ENCODE data around the gene NAA11. TPM values are rescaled to one million over a fixed set of nuclear protein-coding genes. Genes with fewer than 3 reads are reported as not detected.

The NAA11 gene
- not detected for polyA plus RNA-seq (ENCODE audit: insufficient read length in 3 of 3)

DNA sequence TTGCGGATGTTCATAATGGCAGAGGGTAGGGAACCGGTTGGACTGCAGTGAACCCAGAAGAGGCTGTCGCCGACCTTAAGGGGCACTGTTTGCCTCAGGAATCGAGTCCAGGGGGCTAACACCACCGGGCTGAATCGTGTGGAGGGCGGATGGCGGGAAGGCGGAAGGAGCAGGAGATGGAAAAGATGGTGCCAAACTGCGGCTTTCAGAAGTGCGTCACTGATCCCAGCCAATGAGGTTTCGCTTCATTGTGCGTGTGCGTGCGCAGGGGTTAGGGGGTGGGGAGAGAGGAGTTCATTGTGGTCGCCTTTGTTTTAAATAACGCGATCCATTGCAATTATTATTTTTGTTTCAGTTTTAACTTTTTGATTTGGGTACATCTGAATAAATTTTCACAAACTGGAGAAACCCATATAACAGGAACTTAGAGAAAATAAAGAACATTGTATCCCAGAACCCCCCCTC is at the start of gene NAA11:
TSS of gene NAA11 (minus strand) at position 198 of the 465 bp plus-strand sequence. CDS start at position 14, 184 bp downstream.
- no peak for DNase-seq (ENCODE audit: low read depth in 3 of 3, low spot score in 2 of 3)

DNA sequence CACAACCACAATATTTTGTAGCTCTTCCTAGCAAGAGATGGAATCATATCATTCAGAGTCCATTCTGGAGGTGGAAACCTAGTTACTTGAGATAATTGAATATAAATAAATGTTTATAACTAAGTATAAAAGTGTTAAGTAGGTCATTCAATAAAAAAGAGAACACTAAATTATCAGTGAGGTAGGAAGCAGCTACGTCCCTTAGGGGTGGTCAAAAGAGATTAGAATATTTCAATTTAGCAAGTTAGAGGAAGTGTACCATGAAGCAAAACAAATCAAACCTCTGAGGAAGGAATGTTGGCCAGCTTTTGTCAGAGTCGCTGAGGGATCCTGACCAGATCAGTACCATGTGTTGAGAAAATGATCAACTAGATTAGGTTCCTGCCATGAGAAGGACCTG is 44.2 kb upstream of the NAA11 start:
- DNase-seq (ENCODE audit: low read depth in 3 of 3, low spot score in 2 of 3) = no peak

DNA sequence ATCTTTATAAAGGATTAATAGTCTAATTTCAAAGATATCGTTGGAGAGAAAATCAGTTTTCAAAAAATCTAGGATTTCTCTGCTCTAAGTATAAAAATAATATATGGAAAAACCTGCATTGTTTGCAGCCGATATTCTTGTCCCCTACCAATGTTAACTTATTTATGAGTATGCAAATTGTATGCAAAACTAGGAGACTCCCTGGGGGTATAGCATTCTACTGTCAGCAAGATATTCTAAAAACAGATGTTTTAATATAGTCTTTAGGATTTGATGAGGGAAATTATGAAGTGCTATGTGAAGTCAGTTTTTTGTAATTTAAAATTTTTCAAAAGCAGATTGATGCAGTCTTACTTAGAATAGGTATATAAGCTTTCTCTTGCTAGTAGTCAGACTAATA is 41.2 kb upstream of the NAA11 start:
- no peak for DNase-seq (ENCODE audit: low read depth in 3 of 3, low spot score in 2 of 3)

GRCh38 chr4:79366422-79366821 is 40.6 kb upstream of the NAA11 start:
- DNase-seq (ENCODE audit: low read depth in 3 of 3, low spot score in 2 of 3) = no peak

DNA sequence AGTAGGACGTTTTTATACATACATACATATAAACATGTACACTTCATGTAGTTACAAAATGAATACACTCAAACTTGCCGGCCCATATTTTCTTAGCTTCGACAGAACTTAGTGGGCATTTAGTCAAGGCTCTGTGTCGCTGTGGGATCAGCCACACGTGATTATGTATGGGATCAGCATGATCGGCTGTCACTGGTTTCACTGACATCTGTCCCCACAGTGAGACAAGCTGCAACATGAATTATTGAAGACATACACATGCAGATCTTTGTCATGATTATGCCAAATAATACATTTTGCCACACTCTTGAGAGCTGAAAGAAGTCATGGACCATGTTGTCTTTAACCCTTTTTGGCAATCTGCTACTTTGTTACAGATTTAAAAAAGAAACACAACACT is 38.2 kb upstream of the NAA11 start:
- DNase-seq (ENCODE audit: low read depth in 3 of 3, low spot score in 2 of 3) = no peak

GRCh38 chr4:79362626-79363025 is 36.8 kb upstream of the NAA11 start:
- no peak for DNase-seq (ENCODE audit: low read depth in 3 of 3, low spot score in 2 of 3)

DNA sequence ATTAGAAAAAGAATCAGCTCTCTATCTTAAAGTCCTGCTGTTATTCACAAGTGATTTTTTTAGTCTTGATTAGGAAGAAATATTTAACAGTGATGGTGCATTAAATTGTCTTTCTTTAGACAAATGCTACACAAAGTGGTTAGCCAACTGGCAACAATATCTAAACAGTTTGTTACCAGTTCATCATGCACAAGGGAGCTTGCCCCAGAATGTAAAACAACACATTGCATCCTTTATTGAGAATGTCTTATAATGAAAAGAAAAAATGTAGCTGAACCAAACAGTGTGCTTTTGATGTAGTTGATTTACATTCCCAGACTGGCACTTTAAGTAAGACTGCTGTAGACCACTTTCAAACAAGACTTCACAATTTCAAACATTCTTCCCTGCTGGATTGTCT is 34.1 kb upstream of the NAA11 start:
- DNase-seq (ENCODE audit: low read depth in 3 of 3, low spot score in 2 of 3) = no peak

DNA sequence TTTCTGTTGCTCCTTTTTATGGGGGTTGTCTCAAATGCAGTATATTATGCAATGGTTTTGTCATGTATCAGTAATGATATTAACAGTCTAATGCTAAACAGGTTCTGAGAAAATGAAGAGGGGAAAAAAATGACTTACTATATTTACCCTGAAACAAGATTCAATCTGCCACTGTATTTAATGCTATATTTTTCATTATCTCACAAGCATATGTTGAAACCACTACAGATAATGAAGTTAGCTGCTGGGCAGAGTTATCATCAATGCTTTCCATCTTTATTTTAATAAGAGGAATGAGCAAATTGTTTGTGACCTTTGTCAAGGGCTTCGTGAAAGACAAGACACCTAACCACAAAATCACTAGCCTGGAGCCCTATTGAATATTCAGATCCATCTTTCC is 32.6 kb upstream of the NAA11 start:
- no peak for DNase-seq (ENCODE audit: low read depth in 3 of 3, low spot score in 2 of 3)

DNA sequence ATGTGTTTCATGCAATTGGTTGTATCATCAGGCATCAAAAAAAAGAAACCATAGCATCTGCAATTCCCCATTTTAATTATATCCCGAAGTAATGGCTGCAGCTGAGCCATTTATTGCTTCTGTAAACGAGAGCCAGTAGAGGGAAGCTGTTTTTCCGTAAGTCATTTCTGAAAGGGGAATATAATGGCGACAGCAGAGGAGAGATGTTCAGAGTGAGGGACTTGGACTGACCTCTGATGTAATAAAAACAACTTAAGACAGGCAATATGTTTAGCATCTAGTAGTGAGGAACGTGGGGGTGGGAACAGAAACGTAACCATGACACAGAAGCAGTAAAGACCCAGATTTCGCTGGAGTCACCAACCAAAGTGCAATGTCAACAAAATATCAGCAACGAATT is 31.5 kb upstream of the NAA11 start:
- DNase-seq (ENCODE audit: low read depth in 3 of 3, low spot score in 2 of 3) = peak in 1 of 3 donors; percentile 4

- no peak for DNase-seq (ENCODE audit: low read depth in 3 of 3, low spot score in 2 of 3)
These were observed 27.2 kb upstream of the NAA11 start for GRCh38 chr4:79353075-79353474.

DNA sequence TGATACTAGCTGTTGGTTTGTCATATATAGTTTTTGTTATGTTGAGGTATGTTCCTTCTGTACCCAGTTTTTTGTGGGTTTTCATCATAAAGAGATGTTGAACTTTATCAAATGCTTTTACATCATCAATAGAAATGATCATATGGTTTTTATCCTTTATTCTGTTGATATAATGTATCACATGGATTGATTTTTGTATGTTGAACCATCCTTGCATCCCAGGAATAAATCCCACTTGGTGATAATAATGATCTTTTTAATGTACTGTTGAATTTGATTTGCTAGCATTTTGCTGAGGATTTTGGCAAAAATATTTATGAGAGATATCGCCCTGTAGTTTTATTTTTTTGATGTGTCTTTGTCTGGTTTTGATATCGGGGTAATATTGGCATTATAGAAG is 22.5 kb upstream of the NAA11 start:
- DNase-seq (ENCODE audit: low read depth in 3 of 3, low spot score in 2 of 3) = no peak

DNA sequence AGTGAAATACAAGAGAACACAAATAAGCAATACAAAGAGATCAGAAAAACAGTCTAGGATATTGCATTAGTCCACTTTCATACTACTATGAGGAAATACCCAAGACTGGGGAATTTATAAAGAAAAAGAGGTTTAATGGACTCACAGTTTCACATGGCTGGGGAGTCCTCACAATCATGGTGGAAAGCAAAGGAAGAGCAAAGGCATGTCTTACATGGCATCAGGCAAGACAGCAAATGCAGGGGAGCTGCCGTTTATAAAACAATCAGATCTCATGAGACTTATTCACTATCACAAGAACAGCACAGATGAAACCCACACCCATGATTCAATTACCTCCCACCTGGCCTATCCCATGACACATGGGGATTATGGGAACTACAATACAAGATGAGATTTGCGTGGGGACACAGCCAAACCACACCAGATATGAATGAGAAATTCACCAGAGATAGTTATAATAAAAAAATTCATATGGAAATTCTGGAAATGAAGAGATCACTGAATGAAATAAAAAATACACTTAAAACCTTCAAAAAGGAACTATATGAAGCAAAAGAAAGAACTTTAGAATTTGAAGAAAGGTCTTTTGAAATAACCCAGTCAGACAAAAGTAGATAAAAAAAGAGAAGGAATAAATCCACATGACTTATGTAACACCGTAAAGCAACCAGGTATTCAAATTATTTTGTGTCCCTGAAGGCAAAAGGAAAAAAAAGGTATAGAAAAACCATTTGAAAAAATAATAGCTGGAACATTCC is 16.2 kb upstream of the NAA11 start:
- no peak for DNase-seq (ENCODE audit: low read depth in 3 of 3, low spot score in 2 of 3)

GRCh38 chr4:79340568-79340967 is 14.7 kb upstream of the NAA11 start:
- no peak for DNase-seq (ENCODE audit: low read depth in 3 of 3, low spot score in 2 of 3)

GRCh38 chr4:79338148-79338547 is 12.3 kb upstream of the NAA11 start:
- no peak for DNase-seq (ENCODE audit: low read depth in 3 of 3, low spot score in 2 of 3)

GRCh38 chr4:79334783-79335182 is 8.9 kb upstream of the NAA11 start:
- DNase-seq (ENCODE audit: low read depth in 3 of 3, low spot score in 2 of 3) = no peak

DNA sequence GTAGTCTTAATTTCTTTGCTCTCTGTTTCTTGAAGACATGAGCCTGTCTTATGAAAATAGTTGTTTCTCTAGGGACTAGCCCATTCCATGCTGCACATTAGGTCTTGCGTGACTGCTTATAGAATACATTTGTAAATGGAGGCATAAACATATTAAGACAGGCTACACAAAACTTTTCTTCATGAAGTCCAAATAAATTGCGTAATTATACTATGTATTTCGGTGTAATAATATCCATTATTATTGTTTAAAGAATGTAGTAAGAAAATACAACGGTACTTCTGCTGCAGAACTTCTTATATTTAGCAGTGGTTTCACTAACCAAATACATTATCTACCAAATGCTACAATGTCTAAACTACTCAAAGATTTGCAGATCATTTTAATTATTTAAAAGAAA is 8.5 kb upstream of the NAA11 start:
- DNase-seq (ENCODE audit: low read depth in 3 of 3, low spot score in 2 of 3) = no peak

- no peak for DNase-seq (ENCODE audit: low read depth in 3 of 3, low spot score in 2 of 3)
These were observed 5.4 kb upstream of the NAA11 start for GRCh38 chr4:79331126-79331876.

GRCh38 chr4:79330720-79331119 is 4.9 kb upstream of the NAA11 start:
- no peak for DNase-seq (ENCODE audit: low read depth in 3 of 3, low spot score in 2 of 3)

DNA sequence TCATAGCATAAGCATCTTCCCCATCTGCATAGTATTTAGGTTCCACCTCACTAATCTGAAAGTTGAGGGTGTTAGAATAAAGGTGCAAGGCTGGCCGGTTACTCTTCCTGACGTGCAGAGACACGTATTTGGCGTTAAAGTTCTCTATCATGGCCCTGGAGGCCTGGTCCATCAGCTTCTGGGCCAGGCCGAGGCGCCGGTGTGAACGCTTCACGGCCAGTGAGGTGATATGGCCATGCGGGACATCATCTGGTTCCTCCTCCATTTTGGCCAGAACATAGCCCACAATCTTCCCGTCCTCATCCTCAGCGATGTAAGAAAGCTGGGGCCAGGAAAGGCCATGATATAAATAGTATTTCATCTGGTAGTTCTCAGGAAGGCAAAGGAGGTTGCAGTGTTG is 425 bp downstream of the NAA11 start:
- no peak for DNase-seq (ENCODE audit: low read depth in 3 of 3, low spot score in 2 of 3)

- no peak for DNase-seq (ENCODE audit: low read depth in 3 of 3, low spot score in 2 of 3)
These were observed 5.9 kb downstream of the NAA11 start for GRCh38 chr4:79319975-79320374.

DNA sequence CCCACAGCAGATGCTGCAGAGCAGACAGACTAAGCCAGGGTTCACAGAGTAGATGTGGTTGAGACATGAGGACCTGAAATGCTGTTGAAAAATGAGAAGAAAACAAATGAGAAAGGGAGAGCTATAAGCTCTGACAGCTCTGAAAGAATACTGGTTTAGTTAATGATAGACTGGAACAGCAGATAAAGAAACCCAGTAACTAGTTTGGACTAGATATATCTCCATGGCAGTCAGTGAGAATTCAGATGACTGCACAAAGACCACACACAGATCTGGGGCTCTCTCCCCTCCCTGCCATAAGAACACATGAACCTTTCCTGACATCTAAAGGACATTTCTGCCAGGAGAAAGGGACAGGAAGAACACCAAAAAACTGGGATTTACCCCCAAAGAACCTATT is 8.2 kb downstream of the NAA11 start:
- no peak for DNase-seq (ENCODE audit: low read depth in 3 of 3, low spot score in 2 of 3)

DNA sequence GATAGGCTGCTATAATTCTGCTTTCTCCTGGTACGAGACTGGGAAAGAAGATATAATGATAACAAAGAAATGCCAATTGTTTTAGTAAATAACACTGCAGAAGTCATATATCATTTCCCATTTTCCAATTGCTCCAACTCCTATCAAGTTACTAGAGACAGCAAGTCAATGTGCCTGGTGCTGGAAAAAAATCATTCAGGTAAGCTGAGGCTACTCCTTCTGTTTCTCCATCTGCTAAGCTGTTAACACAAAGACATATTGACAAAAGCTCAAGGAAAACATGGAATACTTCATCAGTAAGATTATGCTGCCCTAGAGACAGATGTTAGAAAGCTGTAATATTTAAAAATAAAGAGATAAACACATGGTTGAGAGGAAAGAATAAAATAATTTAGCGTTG is 10.0 kb downstream of the NAA11 start:
- DNase-seq (ENCODE audit: low read depth in 3 of 3, low spot score in 2 of 3) = no peak

Measured in right renal cortex interstitium (tissue), 3 donors.